GM23338 (cell line): ENCODE measurements around the gene APOL1. TPM values are rescaled to one million over a fixed set of nuclear protein-coding genes. Genes with fewer than 3 reads are reported as not detected.

Source experiments
- ATAC-seq: fragments of 200-7000 bp; cut with Tn5 transposase; 3 replicates; pipeline ENCODE4 v1.9.1; 2020
- DNase-seq: peaks from one replicate; pipeline ENCODE4 v3.0.0-alpha.2; 2015; ENCODE audit warnings: low spot score
- H2AFZ ChIP-seq: fragments of 200-600 bp; sonication (generic); 2 replicates; pipeline ENCODE4 v1.8.0; 2016; ENCODE audit warnings: antibody characterized with exemption, mild to moderate bottlenecking, moderate library complexity
- H3F3A ChIP-seq: fragments of 200-600 bp; sonication (generic); replicated peaks from 2 replicates; pipeline ENCODE4 v1.8.0; 2017; ENCODE audit warnings: antibody characterized with exemption, mixed run types, low read depth
- H3K27ac ChIP-seq: fragments of 200-600 bp; sonication (generic); 2 replicates; pipeline ENCODE4 v1.6.1; 2016; ENCODE audit warnings: low read depth
- H3K27me3 ChIP-seq: fragments of 200-600 bp; sonication (generic); 2 replicates; pipeline ENCODE4 v1.8.0; 2016; ENCODE audit warnings: mild to moderate bottlenecking, mixed run types, moderate library complexity; ENCODE audit not compliant: insufficient read depth
- H3K36me3 ChIP-seq: fragments of 200-600 bp; sonication (generic); 2 replicates; pipeline ENCODE4 v1.8.0; 2016; ENCODE audit warnings: mild to moderate bottlenecking; ENCODE audit not compliant: insufficient read depth
- H3K4me1 ChIP-seq: fragments of 200-600 bp; sonication (generic); 2 replicates; pipeline ENCODE4 v1.8.0; 2016; ENCODE audit warnings: mild to moderate bottlenecking, moderate library complexity; ENCODE audit not compliant: insufficient read depth
- H3K4me2 ChIP-seq: fragments of 200-600 bp; sonication (generic); 2 replicates; pipeline ENCODE4 v1.7.1; 2017; ENCODE audit warnings: mixed run types
- H3K4me3 ChIP-seq: fragments of 200-600 bp; sonication (generic); 2 replicates; pipeline ENCODE4 v1.6.1; 2016; ENCODE audit warnings: mixed run types
- H3K79me2 ChIP-seq: fragments of 200-600 bp; sonication (generic); replicated peaks from 2 replicates; pipeline ENCODE4 v1.8.0; 2017; ENCODE audit warnings: mild to moderate bottlenecking; ENCODE audit not compliant: insufficient read depth
- H3K9me2 ChIP-seq: fragments of 200-600 bp; sonication (generic); 2 replicates; pipeline ENCODE4 v1.8.0; 2017; ENCODE audit not compliant: insufficient read depth
- H4K20me1 ChIP-seq: fragments of 200-600 bp; sonication (generic); replicated peaks from 2 replicates; pipeline ENCODE4 v1.8.0; 2017; ENCODE audit warnings: mild to moderate bottlenecking; ENCODE audit not compliant: insufficient read depth
- H3K27ac Mint-ChIP-seq: 2 replicates; pipeline ENCODE4 v1.8.0; 2020; ENCODE audit warnings: inconsistent platforms, mild to moderate bottlenecking, moderate library complexity, mixed read lengths
- H3K27me3 Mint-ChIP-seq: 3 replicates; pipeline ENCODE4 v1.8.0; 2022; ENCODE audit warnings: low read depth, mild to moderate bottlenecking, moderate library complexity, mixed read lengths, inconsistent platforms; ENCODE audit not compliant: insufficient read depth, poor library complexity
- H3K36me3 Mint-ChIP-seq: 3 replicates; pipeline ENCODE4 v1.8.0; 2021; ENCODE audit warnings: low read depth, mild to moderate bottlenecking, inconsistent platforms, moderate library complexity, mixed read lengths
- H3K4me1 Mint-ChIP-seq: 3 replicates; pipeline ENCODE4 v1.8.0; 2020; ENCODE audit warnings: mild to moderate bottlenecking, inconsistent platforms, mixed read lengths
- H3K4me3 Mint-ChIP-seq: 3 replicates; pipeline ENCODE4 v1.8.0; 2021; ENCODE audit warnings: moderate library complexity, mild to moderate bottlenecking, inconsistent platforms, mixed read lengths
- H3K9me3 Mint-ChIP-seq: 3 replicates; pipeline ENCODE4 v1.8.0; 2020; ENCODE audit warnings: moderate library complexity, mild to moderate bottlenecking, inconsistent platforms, mixed read lengths
- CREB1 ChIP-seq: fragments of 250-450 bp; sonication (Bioruptor Pico); IDR thresholded peaks from 2 replicates; pipeline ENCODE4 v1.5.0; 2020; ENCODE audit warnings: low read depth, mild to moderate bottlenecking, moderate library complexity
- EZH2 ChIP-seq: fragments of 200-600 bp; sonication (generic); IDR thresholded peaks from one replicate; pipeline ENCODE4 v1.8.0; 2017; ENCODE audit warnings: antibody characterized with exemption, mild to moderate bottlenecking, low read depth; ENCODE audit not compliant: unreplicated experiment
- EZH2phosphoT487 ChIP-seq: fragments of 200-600 bp; sonication (generic); IDR thresholded peaks from one replicate; pipeline ENCODE4 v1.8.1; 2018; ENCODE audit warnings: antibody characterized with exemption; ENCODE audit not compliant: unreplicated experiment
- NANOG ChIP-seq: IDR thresholded peaks from 2 replicates; pipeline ENCODE4 v1.6.1; 2016; ENCODE audit warnings: antibody characterized with exemption, borderline replicate concordance
- POLR2AphosphoS5 ChIP-seq: IDR thresholded peaks from 2 replicates; pipeline ENCODE4 v1.6.1; 2016; ENCODE audit warnings: antibody characterized with exemption, low read depth
- STAT1 ChIP-seq: IDR thresholded peaks from one replicate; pipeline ENCODE4 v1.6.1; 2016; ENCODE audit warnings: antibody characterized with exemption; ENCODE audit not compliant: unreplicated experiment
- ZNF331 ChIP-seq: fragments of 250-450 bp; sonication (Bioruptor Pico); IDR thresholded peaks from 2 replicates; pipeline ENCODE4 v1.5.0; 2020; ENCODE audit warnings: low read depth, mild to moderate bottlenecking, moderate library complexity
- polyA plus RNA-seq: library from polyadenylated mRNA; unstranded; fragments of >200 nt; fragmentation: Nextera tagmentation; extraction: Ambion mirVana; gene quantifications from 2 replicates; pipeline ENCODE4 v1.2.1, GENCODE V29; 2016
- total RNA-seq: library from RNA; depleted of rRNA; stranded (reverse); fragments of >200 nt; shearing (Covaris generic); gene quantifications from 2 replicates; pipeline ENCODE4 v1.2.3, GENCODE V29; 2014
- TF ChIP-seq, protein P1 (sequence below): fragments of 250-450 bp; sonication (Bioruptor Pico); IDR thresholded peaks from 2 replicates; pipeline ENCODE4 v1.5.0; 2020; ENCODE audit warnings: mild to moderate bottlenecking, moderate library complexity

The APOL1 gene
- total and polyA plus RNA-seq, 2 experiments from 2014 or later = 0.11 TPM; not detected in 1

GRCh38 chr22:36258701-36259614 lies 6.0 kb downstream of the APOL1 start:
- Histone ChIP-seq H2AFZ (peak overlapping the region; percentile 72), H3K27ac (peak overlapping the region; percentile 67; the same call in 1 of the 2 replicates), H4K20me1 (no peaks in the 10 kb centered on the region), H3K36me3 (no peaks in the 10 kb centered on the region), H3K4me3 (0 out of 2 replicates have a peak overlapping the region, but pooled peaks have one; percentile 26), H3K4me1 (peaks cover 21% of the 10 kb centered on the region), H3K9me2 (no peaks in the 10 kb centered on the region), H3K27me3 (no peaks in the 10 kb centered on the region), H3K79me2 (no peaks in the 10 kb centered on the region), H3F3A (no peaks in the 10 kb centered on the region), H3K4me2 (peak overlapping the region; percentile 68)
- Mint-ChIP-seq H3K27me3 (peaks cover 13% of the 10 kb centered on the region), H3K4me1 (peaks cover 26% of the 10 kb centered on the region), H3K9me3 (no peaks in the 10 kb centered on the region; the same call in 2 of the 3 replicates), H3K4me3 (peak overlapping the region; percentile 54), H3K27ac (peak overlapping the region; percentile 96), H3K36me3 (no peaks in the 10 kb centered on the region)
- ATAC-seq (peak; percentile 93), DNase-seq (peak; percentile 78)
- TF ChIP-seq STAT1 (no peak), NANOG (no peak), CREB1 (peak; percentile 50; the same call in 1 of the 2 replicates), ZNF331 (CRISPR knock-in tag) (no peak), EZH2 (no peak), POLR2AphosphoS5 (no peak), EZH2phosphoT487 (no peak)
- TF ChIP-seq, protein P1, sequence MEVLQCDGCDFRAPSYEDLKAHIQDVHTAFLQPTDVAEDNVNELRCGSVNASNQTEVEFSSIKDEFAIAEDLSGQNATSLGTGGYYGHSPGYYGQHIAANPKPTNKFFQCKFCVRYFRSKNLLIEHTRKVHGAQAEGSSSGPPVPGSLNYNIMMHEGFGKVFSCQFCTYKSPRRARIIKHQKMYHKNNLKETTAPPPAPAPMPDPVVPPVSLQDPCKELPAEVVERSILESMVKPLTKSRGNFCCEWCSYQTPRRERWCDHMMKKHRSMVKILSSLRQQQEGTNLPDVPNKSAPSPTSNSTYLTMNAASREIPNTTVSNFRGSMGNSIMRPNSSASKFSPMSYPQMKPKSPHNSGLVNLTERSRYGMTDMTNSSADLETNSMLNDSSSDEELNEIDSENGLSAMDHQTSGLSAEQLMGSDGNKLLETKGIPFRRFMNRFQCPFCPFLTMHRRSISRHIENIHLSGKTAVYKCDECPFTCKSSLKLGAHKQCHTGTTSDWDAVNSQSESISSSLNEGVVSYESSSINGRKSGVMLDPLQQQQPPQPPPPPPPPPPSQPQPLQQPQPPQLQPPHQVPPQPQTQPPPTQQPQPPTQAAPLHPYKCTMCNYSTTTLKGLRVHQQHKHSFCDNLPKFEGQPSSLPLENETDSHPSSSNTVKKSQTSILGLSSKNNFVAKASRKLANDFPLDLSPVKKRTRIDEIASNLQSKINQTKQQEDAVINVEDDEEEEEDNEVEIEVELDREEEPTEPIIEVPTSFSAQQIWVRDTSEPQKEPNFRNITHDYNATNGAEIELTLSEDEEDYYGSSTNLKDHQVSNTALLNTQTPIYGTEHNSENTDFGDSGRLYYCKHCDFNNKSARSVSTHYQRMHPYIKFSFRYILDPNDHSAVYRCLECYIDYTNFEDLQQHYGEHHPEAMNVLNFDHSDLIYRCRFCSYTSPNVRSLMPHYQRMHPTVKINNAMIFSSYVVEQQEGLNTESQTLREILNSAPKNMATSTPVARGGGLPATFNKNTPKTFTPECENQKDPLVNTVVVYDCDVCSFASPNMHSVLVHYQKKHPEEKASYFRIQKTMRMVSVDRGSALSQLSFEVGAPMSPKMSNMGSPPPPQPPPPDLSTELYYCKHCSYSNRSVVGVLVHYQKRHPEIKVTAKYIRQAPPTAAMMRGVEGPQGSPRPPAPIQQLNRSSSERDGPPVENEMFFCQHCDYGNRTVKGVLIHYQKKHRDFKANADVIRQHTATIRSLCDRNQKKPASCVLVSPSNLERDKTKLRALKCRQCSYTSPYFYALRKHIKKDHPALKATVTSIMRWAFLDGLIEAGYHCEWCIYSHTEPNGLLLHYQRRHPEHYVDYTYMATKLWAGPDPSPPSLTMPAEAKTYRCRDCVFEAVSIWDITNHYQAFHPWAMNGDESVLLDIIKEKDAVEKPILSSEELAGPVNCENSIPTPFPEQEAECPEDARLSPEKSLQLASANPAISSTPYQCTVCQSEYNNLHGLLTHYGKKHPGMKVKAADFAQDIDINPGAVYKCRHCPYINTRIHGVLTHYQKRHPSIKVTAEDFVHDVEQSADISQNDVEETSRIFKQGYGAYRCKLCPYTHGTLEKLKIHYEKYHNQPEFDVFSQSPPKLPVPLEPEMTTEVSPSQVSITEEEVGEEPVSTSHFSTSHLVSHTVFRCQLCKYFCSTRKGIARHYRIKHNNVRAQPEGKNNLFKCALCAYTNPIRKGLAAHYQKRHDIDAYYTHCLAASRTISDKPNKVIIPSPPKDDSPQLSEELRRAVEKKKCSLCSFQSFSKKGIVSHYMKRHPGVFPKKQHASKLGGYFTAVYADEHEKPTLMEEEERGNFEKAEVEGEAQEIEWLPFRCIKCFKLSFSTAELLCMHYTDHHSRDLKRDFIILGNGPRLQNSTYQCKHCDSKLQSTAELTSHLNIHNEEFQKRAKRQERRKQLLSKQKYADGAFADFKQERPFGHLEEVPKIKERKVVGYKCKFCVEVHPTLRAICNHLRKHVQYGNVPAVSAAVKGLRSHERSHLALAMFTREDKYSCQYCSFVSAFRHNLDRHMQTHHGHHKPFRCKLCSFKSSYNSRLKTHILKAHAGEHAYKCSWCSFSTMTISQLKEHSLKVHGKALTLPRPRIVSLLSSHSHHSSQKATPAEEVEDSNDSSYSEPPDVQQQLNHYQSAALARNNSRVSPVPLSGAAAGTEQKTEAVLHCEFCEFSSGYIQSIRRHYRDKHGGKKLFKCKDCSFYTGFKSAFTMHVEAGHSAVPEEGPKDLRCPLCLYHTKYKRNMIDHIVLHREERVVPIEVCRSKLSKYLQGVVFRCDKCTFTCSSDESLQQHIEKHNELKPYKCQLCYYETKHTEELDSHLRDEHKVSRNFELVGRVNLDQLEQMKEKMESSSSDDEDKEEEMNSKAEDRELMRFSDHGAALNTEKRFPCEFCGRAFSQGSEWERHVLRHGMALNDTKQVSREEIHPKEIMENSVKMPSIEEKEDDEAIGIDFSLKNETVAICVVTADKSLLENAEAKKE (CRISPR knock-in tag) = no peak
